ENCODE data around the gene IFNL2. TPM values are rescaled to one million over a fixed set of nuclear protein-coding genes. Genes with fewer than 3 reads are reported as not detected.

Gene IFNL2
- total RNA-seq, 4 donors from 2014 or later: not detected

- ATAC-seq: no peak
- 83% methylated on average over 10 of the region's 11 CpGs; no CpG with 5 or more reads in 1 of the 2 donors for WGBS, 2 donors (ENCODE audit: low coverage in 1 of 2)
Observed at GRCh38 chr19:39296055-39296645, 28.0 kb downstream of the IFNL2 start, which contains the start of gene IFNL1. IFNL1 (plus strand) TSS chr19:39296407; CDS start chr19:39296422, 15 bp downstream.

GRCh38 chr19:39296906-39297305, 28.7 kb downstream of the IFNL2 start:
- Histone ChIP-seq H3K4me1 (no peaks in the 10 kb centered on the region), H3K9me3 (no peaks in the 10 kb centered on the region), H3K4me3 (no peak overlapping the region), H3K27ac (no peak overlapping the region), H3K27me3 (peaks cover 47% of the 10 kb centered on the region), H3K36me3 (no peaks in the 10 kb centered on the region)
- 84 to 90% methylated on average over 3 to 4 of the region's 4 CpGs for WGBS, 2 donors (ENCODE audit: low coverage in 1 of 2)
- ATAC-seq: no peak
- no peak for TF ChIP-seq POLR2A (IDR thresholded peaks at IDR 0.05)
- TF ChIP-seq CTCF (IDR thresholded peaks at IDR 0.05): no peak
- no peak for TF ChIP-seq POLR2AphosphoS5 (IDR thresholded peaks at IDR 0.05)
- no peak for TF ChIP-seq EP300 (IDR thresholded peaks at IDR 0.05)

More at GRCh38 chr19:39296055-39296645, 28.0 kb downstream of the IFNL2 start, which contains the start of gene IFNL1:
- no peak for TF ChIP-seq CTCF (IDR thresholded peaks at IDR 0.05)
- TF ChIP-seq EP300 (IDR thresholded peaks at IDR 0.05): no peak
- TF ChIP-seq POLR2AphosphoS5 (IDR thresholded peaks at IDR 0.05): no peak
- no peak for TF ChIP-seq POLR2A (IDR thresholded peaks at IDR 0.05)
- no peaks in the 10 kb centered on the region for H3K9me3 ChIP-seq
- no peak within 1 kb of the TSS for H3K27ac ChIP-seq
- no peaks in the 10 kb centered on the region for H3K36me3 ChIP-seq
- peaks cover 54% of the 10 kb centered on the region for H3K27me3 ChIP-seq
- H3K4me1 ChIP-seq: no peaks in the 10 kb centered on the region
- no peak within 1 kb of the TSS for H3K4me3 ChIP-seq

- TF ChIP-seq POLR2AphosphoS5 (IDR thresholded peaks at IDR 0.05) (no peak), EP300 (IDR thresholded peaks at IDR 0.05) (no peak), CTCF (IDR thresholded peaks at IDR 0.05) (no peak), POLR2A (IDR thresholded peaks at IDR 0.05) (no peak)
- Histone ChIP-seq H3K27me3 (peaks cover 44% of the 10 kb centered on the region), H3K4me3 (no peak overlapping the region), H3K27ac (no peak overlapping the region), H3K36me3 (no peaks in the 10 kb centered on the region), H3K4me1 (no peaks in the 10 kb centered on the region), H3K9me3 (no peaks in the 10 kb centered on the region)
- 42 to 61% methylated on average over 6 to 9 of the region's 17 CpGs for WGBS, 2 donors (ENCODE audit: low coverage in 1 of 2)
- no peak for ATAC-seq
Observed at GRCh38 chr19:39297931-39298634, 29.9 kb downstream of the IFNL2 start.

GRCh38 chr19:39299404-39299803, 31.2 kb downstream of the IFNL2 start:
- H3K4me3 ChIP-seq: no peak overlapping the region
- no peaks in the 10 kb centered on the region for H3K4me1 ChIP-seq
- TF ChIP-seq POLR2A (IDR thresholded peaks at IDR 0.05): no peak
- TF ChIP-seq EP300 (IDR thresholded peaks at IDR 0.05): no peak
- no peak for TF ChIP-seq CTCF (IDR thresholded peaks at IDR 0.05)
- TF ChIP-seq POLR2AphosphoS5 (IDR thresholded peaks at IDR 0.05): no peak
- no peaks in the 10 kb centered on the region for H3K9me3 ChIP-seq
- WGBS, 2 donors (ENCODE audit: low coverage in 1 of 2): 79 to 93% methylated on average over 5 to 9 of the region's 9 CpGs
- no peaks in the 10 kb centered on the region for H3K36me3 ChIP-seq
- H3K27me3 ChIP-seq: peaks cover 50% of the 10 kb centered on the region
- H3K27ac ChIP-seq: no peak overlapping the region
- no peak for ATAC-seq

GRCh38 chr19:39299832-39300231, 31.6 kb downstream of the IFNL2 start:
- Histone ChIP-seq H3K4me1 (no peaks in the 10 kb centered on the region), H3K36me3 (no peaks in the 10 kb centered on the region), H3K27me3 (peaks cover 55% of the 10 kb centered on the region), H3K27ac (no peak overlapping the region), H3K4me3 (no peak overlapping the region), H3K9me3 (no peaks in the 10 kb centered on the region)
- TF ChIP-seq POLR2AphosphoS5 (IDR thresholded peaks at IDR 0.05): no peak
- TF ChIP-seq CTCF (IDR thresholded peaks at IDR 0.05): no peak
- no peak for TF ChIP-seq POLR2A (IDR thresholded peaks at IDR 0.05)
- TF ChIP-seq EP300 (IDR thresholded peaks at IDR 0.05): no peak
- WGBS, 2 donors (ENCODE audit: low coverage in 1 of 2): 81 to 91% methylated on average over 7 to 8 of the region's 10 CpGs
- ATAC-seq: no peak
